ENCODE measurements around the gene MSRB1. TPM values are rescaled to one million over a fixed set of nuclear protein-coding genes. Genes with fewer than 3 reads are reported as not detected.

Gene MSRB1
- total and polyA plus RNA-seq, 2 of the 13 experiments (the other 11 are each of a cell fraction or from before 2014, with no cell fraction given): 32.1 to 75.4 TPM

DNA sequence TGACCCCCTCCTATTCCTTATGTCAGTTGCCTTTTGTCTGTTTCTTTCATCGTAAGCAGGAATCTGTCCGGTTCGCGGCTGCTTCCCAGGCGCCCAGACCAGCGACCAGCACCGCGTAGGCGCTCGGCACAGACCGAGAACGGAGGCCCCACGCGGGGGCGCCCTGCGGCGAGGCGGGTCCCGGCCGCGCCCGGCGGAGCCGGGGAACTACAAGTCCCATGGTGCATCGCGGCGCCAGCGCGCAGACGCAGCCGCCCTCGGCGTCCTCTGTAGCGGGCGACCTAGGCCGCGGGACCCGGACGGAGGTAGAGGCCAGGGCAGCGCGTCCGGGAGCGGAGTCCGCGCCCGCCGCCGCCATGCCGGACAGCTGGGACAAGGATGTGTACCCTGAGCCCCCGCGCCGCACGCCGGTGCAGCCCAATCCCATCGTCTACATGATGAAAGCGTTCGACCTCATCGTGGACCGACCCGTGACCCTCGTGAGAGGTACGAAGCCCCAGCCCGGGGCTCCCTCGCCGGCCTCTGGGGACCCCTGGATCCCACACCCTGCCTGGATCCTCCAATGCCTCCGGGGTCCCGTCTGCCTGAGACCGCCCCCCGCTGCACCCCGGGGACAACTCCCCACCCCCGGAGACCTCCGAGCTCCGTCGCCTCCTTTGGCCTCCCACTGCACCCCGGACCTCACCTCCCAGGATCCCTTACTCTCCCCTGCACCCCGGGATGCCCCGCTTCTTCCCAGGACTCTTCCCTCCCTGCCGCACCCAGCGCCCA, 16.5 kb upstream of the MSRB1 start, which contains the start of gene NDUFB10 (continued):
- TF ChIP-seq, protein P1, sequence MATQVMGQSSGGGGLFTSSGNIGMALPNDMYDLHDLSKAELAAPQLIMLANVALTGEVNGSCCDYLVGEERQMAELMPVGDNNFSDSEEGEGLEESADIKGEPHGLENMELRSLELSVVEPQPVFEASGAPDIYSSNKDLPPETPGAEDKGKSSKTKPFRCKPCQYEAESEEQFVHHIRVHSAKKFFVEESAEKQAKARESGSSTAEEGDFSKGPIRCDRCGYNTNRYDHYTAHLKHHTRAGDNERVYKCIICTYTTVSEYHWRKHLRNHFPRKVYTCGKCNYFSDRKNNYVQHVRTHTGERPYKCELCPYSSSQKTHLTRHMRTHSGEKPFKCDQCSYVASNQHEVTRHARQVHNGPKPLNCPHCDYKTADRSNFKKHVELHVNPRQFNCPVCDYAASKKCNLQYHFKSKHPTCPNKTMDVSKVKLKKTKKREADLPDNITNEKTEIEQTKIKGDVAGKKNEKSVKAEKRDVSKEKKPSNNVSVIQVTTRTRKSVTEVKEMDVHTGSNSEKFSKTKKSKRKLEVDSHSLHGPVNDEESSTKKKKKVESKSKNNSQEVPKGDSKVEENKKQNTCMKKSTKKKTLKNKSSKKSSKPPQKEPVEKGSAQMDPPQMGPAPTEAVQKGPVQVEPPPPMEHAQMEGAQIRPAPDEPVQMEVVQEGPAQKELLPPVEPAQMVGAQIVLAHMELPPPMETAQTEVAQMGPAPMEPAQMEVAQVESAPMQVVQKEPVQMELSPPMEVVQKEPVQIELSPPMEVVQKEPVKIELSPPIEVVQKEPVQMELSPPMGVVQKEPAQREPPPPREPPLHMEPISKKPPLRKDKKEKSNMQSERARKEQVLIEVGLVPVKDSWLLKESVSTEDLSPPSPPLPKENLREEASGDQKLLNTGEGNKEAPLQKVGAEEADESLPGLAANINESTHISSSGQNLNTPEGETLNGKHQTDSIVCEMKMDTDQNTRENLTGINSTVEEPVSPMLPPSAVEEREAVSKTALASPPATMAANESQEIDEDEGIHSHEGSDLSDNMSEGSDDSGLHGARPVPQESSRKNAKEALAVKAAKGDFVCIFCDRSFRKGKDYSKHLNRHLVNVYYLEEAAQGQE (IDR thresholded peaks at IDR 0.05; ENCODE audit: borderline replicate concordance in 1 of 2, low read depth in 1 of 2, low read length in 2 of 2): peak in 1 of 2 experiments; percentile 50; a peak in 1 of 4 replicates
- TF ChIP-seq ZSCAN20 (CRISPR knock-in tag; IDR thresholded peaks at IDR 0.05; ENCODE audit: borderline replicate concordance): peak; percentile 84; the same call in 1 of the 2 replicates
- no peak for TF ChIP-seq ZNF136 (CRISPR knock-in tag; IDR thresholded peaks at IDR 0.05; ENCODE audit: low read depth)
- peak; percentile 58 for TF ChIP-seq PHF21A (CRISPR knock-in tag; IDR thresholded peaks at IDR 0.05)
- TF ChIP-seq, protein P2, sequence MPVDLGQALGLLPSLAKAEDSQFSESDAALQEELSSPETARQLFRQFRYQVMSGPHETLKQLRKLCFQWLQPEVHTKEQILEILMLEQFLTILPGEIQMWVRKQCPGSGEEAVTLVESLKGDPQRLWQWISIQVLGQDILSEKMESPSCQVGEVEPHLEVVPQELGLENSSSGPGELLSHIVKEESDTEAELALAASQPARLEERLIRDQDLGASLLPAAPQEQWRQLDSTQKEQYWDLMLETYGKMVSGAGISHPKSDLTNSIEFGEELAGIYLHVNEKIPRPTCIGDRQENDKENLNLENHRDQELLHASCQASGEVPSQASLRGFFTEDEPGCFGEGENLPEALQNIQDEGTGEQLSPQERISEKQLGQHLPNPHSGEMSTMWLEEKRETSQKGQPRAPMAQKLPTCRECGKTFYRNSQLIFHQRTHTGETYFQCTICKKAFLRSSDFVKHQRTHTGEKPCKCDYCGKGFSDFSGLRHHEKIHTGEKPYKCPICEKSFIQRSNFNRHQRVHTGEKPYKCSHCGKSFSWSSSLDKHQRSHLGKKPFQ (CRISPR knock-in tag; IDR thresholded peaks at IDR 0.05; ENCODE audit: insufficient replicate concordance): peak; percentile 40
- no peak for TF ChIP-seq HIVEP1 (CRISPR knock-in tag; IDR thresholded peaks at IDR 0.05)
- TF ChIP-seq SP4 (CRISPR knock-in tag; IDR thresholded peaks at IDR 0.05): peak; percentile 82
- TF ChIP-seq, protein P3, sequence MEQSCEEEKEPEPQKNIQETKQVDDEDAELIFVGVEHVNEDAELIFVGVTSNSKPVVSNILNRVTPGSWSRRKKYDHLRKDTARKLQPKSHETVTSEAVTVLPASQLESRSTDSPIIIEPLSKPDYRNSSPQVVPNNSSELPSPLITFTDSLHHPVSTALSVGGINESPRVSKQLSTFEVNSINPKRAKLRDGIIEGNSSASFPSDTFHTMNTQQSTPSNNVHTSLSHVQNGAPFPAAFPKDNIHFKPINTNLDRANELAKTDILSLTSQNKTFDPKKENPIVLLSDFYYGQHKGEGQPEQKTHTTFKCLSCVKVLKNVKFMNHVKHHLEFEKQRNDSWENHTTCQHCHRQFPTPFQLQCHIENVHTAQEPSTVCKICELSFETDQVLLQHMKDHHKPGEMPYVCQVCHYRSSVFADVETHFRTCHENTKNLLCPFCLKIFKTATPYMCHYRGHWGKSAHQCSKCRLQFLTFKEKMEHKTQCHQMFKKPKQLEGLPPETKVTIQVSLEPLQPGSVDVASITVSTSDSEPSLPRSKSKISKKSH (CRISPR knock-in tag; IDR thresholded peaks at IDR 0.05; ENCODE audit: borderline replicate concordance): peak; percentile 66; the same call in 1 of the 2 replicates
- TF ChIP-seq PHF5A (CRISPR knock-in tag; IDR thresholded peaks at IDR 0.05; ENCODE audit: low read depth, unreplicated experiment): no peak
- TF ChIP-seq ZNF850 (CRISPR knock-in tag; conservative IDR thresholded peaks at IDR 0.05): 0 out of 2 replicates have a peak, but pooled peaks have one; percentile 53
- TF ChIP-seq POLR2A (IDR thresholded peaks at IDR 0.05; ENCODE audit: insufficient read depth in 1 of 2, low read depth in 2 of 2, low read length in 2 of 2): peak; percentile 90 to 99
- TF ChIP-seq, protein P4, sequence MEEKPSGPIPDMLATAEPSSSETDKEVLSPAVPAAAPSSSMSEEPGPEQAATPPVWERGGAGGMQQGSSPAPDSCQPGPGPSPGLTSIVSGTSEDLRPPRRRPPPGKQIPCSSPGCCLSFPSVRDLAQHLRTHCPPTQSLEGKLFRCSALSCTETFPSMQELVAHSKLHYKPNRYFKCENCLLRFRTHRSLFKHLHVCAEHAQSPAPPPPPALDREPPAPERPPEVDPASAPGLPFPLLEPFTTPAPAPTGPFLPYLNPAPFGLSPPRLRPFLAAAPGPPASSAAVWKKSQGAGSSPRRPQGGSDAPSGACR (CRISPR knock-in tag; IDR thresholded peaks at IDR 0.05): no peak; the same call in 1 of the 2 replicates
- TF ChIP-seq, protein P5, sequence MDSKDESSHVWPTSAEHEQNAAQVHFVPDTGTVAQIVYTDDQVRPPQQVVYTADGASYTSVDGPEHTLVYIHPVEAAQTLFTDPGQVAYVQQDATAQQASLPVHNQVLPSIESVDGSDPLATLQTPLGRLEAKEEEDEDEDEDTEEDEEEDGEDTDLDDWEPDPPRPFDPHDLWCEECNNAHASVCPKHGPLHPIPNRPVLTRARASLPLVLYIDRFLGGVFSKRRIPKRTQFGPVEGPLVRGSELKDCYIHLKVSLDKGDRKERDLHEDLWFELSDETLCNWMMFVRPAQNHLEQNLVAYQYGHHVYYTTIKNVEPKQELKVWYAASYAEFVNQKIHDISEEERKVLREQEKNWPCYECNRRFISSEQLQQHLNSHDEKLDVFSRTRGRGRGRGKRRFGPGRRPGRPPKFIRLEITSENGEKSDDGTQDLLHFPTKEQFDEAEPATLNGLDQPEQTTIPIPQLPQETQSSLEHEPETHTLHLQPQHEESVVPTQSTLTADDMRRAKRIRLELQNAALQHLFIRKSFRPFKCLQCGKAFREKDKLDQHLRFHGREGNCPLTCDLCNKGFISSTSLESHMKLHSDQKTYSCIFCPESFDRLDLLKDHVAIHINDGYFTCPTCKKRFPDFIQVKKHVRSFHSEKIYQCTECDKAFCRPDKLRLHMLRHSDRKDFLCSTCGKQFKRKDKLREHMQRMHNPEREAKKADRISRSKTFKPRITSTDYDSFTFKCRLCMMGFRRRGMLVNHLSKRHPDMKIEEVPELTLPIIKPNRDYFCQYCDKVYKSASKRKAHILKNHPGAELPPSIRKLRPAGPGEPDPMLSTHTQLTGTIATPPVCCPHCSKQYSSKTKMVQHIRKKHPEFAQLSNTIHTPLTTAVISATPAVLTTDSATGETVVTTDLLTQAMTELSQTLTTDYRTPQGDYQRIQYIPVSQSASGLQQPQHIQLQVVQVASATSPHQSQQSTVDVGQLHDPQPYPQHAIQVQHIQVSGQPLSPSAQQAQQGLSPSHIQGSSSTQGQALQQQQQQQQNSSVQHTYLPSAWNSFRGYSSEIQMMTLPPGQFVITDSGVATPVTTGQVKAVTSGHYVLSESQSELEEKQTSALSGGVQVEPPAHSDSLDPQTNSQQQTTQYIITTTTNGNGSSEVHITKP (CRISPR knock-in tag; IDR thresholded peaks at IDR 0.05; ENCODE audit: low read depth): peak; percentile 42; the same call in 1 of the 2 replicates
- TF ChIP-seq, protein P6, sequence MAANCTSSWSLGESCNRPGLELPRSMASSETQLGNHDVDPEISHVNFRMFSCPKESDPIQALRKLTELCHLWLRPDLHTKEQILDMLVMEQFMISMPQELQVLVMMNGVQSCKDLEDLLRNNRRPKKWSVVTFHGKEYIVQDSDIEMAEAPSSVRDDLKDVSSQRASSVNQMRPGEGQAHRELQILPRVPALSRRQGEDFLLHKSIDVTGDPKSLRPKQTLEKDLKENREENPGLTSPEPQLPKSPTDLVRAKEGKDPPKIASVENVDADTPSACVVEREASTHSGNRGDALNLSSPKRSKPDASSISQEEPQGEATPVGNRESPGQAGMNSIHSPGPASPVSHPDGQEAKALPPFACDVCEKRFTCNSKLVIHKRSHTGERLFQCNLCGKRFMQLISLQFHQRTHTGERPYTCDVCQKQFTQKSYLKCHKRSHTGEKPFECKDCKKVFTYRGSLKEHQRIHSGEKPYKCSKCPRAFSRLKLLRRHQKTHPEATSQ (CRISPR knock-in tag; IDR thresholded peaks at IDR 0.05; ENCODE audit: borderline replicate concordance): no peak

All from HepG2 (cell line).